OCI-LY1 (cell line): ENCODE data around the gene ANKDD1A.
A peak's percentile ranks its signal among the peaks of the same experiment; 100 is the strongest.

Source experiments
- H2AFZ ChIP-seq: fragments of 200-600 bp; sonication (generic), shearing (Covaris generic); 2 replicates; pipeline ENCODE4 v1.6.0; 2014; ENCODE audit warnings: antibody characterized with exemption, mild to moderate bottlenecking, low read length
- H3F3A ChIP-seq: fragments of 200-600 bp; sonication (generic), shearing (Covaris generic); 2 replicates; pipeline ENCODE4 v1.6.0; 2014; ENCODE audit warnings: mild to moderate bottlenecking, antibody characterized with exemption, low read length, moderate library complexity; ENCODE audit not compliant: insufficient read depth
- H3K27ac ChIP-seq: fragments of 200-600 bp; sonication (generic); 2 replicates; pipeline ENCODE4 v1.5.1; 2014; ENCODE audit warnings: low read length, mixed run types, mild to moderate bottlenecking, low read depth; ENCODE audit not compliant: poor library complexity, severe bottlenecking
- H3K27me3 ChIP-seq: fragments of 200-600 bp; sonication (generic); 2 replicates; pipeline ENCODE4 v1.6.0; 2014; ENCODE audit warnings: antibody characterized with exemption, mild to moderate bottlenecking, low read length, moderate library complexity; ENCODE audit not compliant: insufficient read depth
- H3K36me3 ChIP-seq: fragments of 200-600 bp; sonication (generic); 2 replicates; pipeline ENCODE4 v1.6.1; 2014; ENCODE audit warnings: mild to moderate bottlenecking, antibody characterized with exemption, low read length, moderate library complexity, mixed read lengths; ENCODE audit not compliant: insufficient read depth
- H3K4me1 ChIP-seq: fragments of 200-600 bp; sonication (generic); 2 replicates; pipeline ENCODE4 v1.5.1; 2014; ENCODE audit warnings: mild to moderate bottlenecking, low read length, moderate library complexity; ENCODE audit not compliant: insufficient read depth, severe bottlenecking
- H3K4me2 ChIP-seq: fragments of 200-600 bp; sonication (generic), shearing (Covaris generic); 2 replicates; pipeline ENCODE4 v1.6.1; 2014; ENCODE audit warnings: low read length
- H3K4me3 ChIP-seq: fragments of 200-600 bp; sonication (generic); 2 replicates; pipeline ENCODE4 v1.5.1; 2014; ENCODE audit warnings: low read length, low read depth, mild to moderate bottlenecking, mixed read lengths; ENCODE audit not compliant: poor library complexity, severe bottlenecking
- H3K79me2 ChIP-seq: fragments of 200-600 bp; shearing (Covaris generic); 2 replicates; pipeline ENCODE4 v1.6.1; 2016; ENCODE audit warnings: mixed run types, low read length, mixed read lengths; ENCODE audit not compliant: insufficient read depth
- H3K9ac ChIP-seq: fragments of 200-600 bp; sonication (generic), shearing (Covaris generic); 2 replicates; pipeline ENCODE4 v1.6.1; 2014; ENCODE audit warnings: mild to moderate bottlenecking, low read length, mixed read lengths
- H3K9me2 ChIP-seq: fragments of 200-600 bp; sonication (generic), shearing (Covaris generic); 2 replicates; pipeline ENCODE4 v1.6.1; 2014; ENCODE audit warnings: low read depth, mild to moderate bottlenecking, low read length, mixed read lengths
- H3K9me3 ChIP-seq: fragments of 200-600 bp; shearing (Covaris generic); 2 replicates; pipeline ENCODE4 v1.6.1; 2014; ENCODE audit warnings: low read length, mixed read lengths
- H4K20me1 ChIP-seq: fragments of 200-600 bp; sonication (generic), shearing (Covaris generic); 2 replicates; pipeline ENCODE4 v1.6.0; 2016; ENCODE audit warnings: mild to moderate bottlenecking, low read length; ENCODE audit not compliant: insufficient read depth
- CTCF ChIP-seq: fragments of 200-600 bp; sonication (generic), shearing (Covaris generic); IDR thresholded peaks from 2 replicates; pipeline ENCODE4 v1.5.1; 2017; ENCODE audit warnings: mild to moderate bottlenecking, antibody characterized with exemption, low read length, moderate library complexity, mixed read lengths
- EZH2 ChIP-seq: fragments of 200-600 bp; sonication (generic), shearing (Covaris generic); IDR thresholded peaks from 2 replicates; pipeline ENCODE4 v1.8.0; 2017; ENCODE audit warnings: borderline replicate concordance, mixed run types, mild to moderate bottlenecking, antibody characterized with exemption, low read length, moderate library complexity, mixed read lengths

ANKDD1A gene

GRCh38 chr15:64883997-64884511 is 27.6 kb upstream of the ANKDD1A start:
- Histone ChIP-seq H3K79me2 (no peaks in the 10 kb centered on the region), H3K9me3 (no peaks in the 10 kb centered on the region), H3K4me2 (no peak overlapping the region), H3K9me2 (no peaks in the 10 kb centered on the region), H4K20me1 (no peaks in the 10 kb centered on the region), H3K27me3 (no peaks in the 10 kb centered on the region), H3K4me1 (peaks cover 4% of the 10 kb centered on the region), H3F3A (no peaks in the 10 kb centered on the region), H3K9ac (no peak overlapping the region), H3K27ac (no peak overlapping the region), H3K4me3 (no peak overlapping the region), H3K36me3 (no peaks in the 10 kb centered on the region), H2AFZ (no peak overlapping the region)
- TF ChIP-seq EZH2 (no peak), CTCF (no peak)

GRCh38 chr15:64884679-64885078 is 27.0 kb upstream of the ANKDD1A start:
- Histone ChIP-seq H3K36me3 (no peaks in the 10 kb centered on the region), H3K4me1 (peaks cover 4% of the 10 kb centered on the region), H3K79me2 (no peaks in the 10 kb centered on the region), H2AFZ (no peak overlapping the region), H3K27me3 (no peaks in the 10 kb centered on the region), H3F3A (no peaks in the 10 kb centered on the region), H4K20me1 (no peaks in the 10 kb centered on the region), H3K4me2 (no peak overlapping the region), H3K4me3 (no peak overlapping the region), H3K27ac (no peak overlapping the region), H3K9me2 (no peaks in the 10 kb centered on the region), H3K9ac (no peak overlapping the region), H3K9me3 (no peaks in the 10 kb centered on the region)
- no peak for TF ChIP-seq EZH2
- no peak for TF ChIP-seq CTCF

GRCh38 chr15:64888336-64888735 is 23.4 kb upstream of the ANKDD1A start:
- no peaks in the 10 kb centered on the region for H3F3A ChIP-seq
- H3K9me3 ChIP-seq: no peaks in the 10 kb centered on the region
- TF ChIP-seq EZH2: no peak

GRCh38 chr15:64891561-64891960 is 20.1 kb upstream of the ANKDD1A start:
- Histone ChIP-seq H3K4me1 (peaks cover 48% of the 10 kb centered on the region), H4K20me1 (no peaks in the 10 kb centered on the region), H3K4me2 (no peak overlapping the region), H3K9ac (no peak overlapping the region), H3K36me3 (no peaks in the 10 kb centered on the region), H3K9me2 (no peaks in the 10 kb centered on the region), H2AFZ (no peak overlapping the region), H3K9me3 (no peaks in the 10 kb centered on the region), H3F3A (no peaks in the 10 kb centered on the region), H3K27me3 (no peaks in the 10 kb centered on the region), H3K79me2 (no peaks in the 10 kb centered on the region), H3K4me3 (no peak overlapping the region), H3K27ac (peak overlapping the region; percentile 95)
- TF ChIP-seq CTCF (no peak), EZH2 (no peak)

More at GRCh38 chr15:64888336-64888735, 23.4 kb upstream of the ANKDD1A start:
- Histone ChIP-seq H3K4me3 (no peak overlapping the region), H4K20me1 (no peaks in the 10 kb centered on the region), H2AFZ (no peak overlapping the region), H3K9me2 (no peaks in the 10 kb centered on the region), H3K4me1 (peaks cover 19% of the 10 kb centered on the region), H3K36me3 (no peaks in the 10 kb centered on the region), H3K4me2 (no peak overlapping the region), H3K27me3 (no peaks in the 10 kb centered on the region), H3K79me2 (no peaks in the 10 kb centered on the region), H3K27ac (no peak overlapping the region), H3K9ac (no peak overlapping the region)
